ENCODE measurements around the gene TTC13. TPM values are rescaled to one million over a fixed set of nuclear protein-coding genes. Genes with fewer than 3 reads are reported as not detected.
"Not testable (repeated sequence)": the region's sequence is repeated elsewhere in the genome, so short reads cannot be mapped to it uniquely, and the experiment has no call there.

Gene TTC13
- total RNA-seq, 1 donor from 2014 or later = 20.4 TPM

GRCh38 chr1:230994860-230995259 is 16.2 kb upstream of the TTC13 start:
- H3K4me1 ChIP-seq (ENCODE audit: control insufficient read depth in 3 of 3, insufficient read depth in 3 of 3, low read length in 3 of 3) = no peaks in the 10 kb centered on the region
- no peaks in the 10 kb centered on the region for H3K27me3 ChIP-seq (ENCODE audit: control insufficient read depth in 3 of 3, insufficient read depth in 3 of 3, low read length in 3 of 3)
- peaks cover 43 to 68% (median 57%) of the 10 kb centered on the region in 3 donors for H3K36me3 ChIP-seq (ENCODE audit: control insufficient read depth in 3 of 3, insufficient read depth in 3 of 3, low read length in 3 of 3)
- H3K27ac ChIP-seq (ENCODE audit: low read depth, low read length) = no peak overlapping the region
- H3K9me3 ChIP-seq (ENCODE audit: control insufficient read depth in 3 of 3, low read length in 3 of 3) = no peaks in the 10 kb centered on the region
- H3K9ac ChIP-seq (ENCODE audit: low read depth in 1 of 3, low read length in 3 of 3) = no peak overlapping the region
- no peak overlapping the region for H3K4me3 ChIP-seq (ENCODE audit: low read length in 3 of 3)

- Histone ChIP-seq H3K36me3 (ENCODE audit: control insufficient read depth in 3 of 3, insufficient read depth in 3 of 3, low read length in 3 of 3) (peaks cover 18 to 45% (median 33%) of the 10 kb centered on the region in 3 donors), H3K9me3 (ENCODE audit: control insufficient read depth in 3 of 3, low read length in 3 of 3) (no peaks in the 10 kb centered on the region), H3K4me3 (ENCODE audit: low read length in 3 of 3) (no peak overlapping the region), H3K9ac (ENCODE audit: low read depth in 1 of 3, low read length in 3 of 3) (no peak overlapping the region), H3K27ac (ENCODE audit: low read depth, low read length) (no peak overlapping the region), H3K4me1 (ENCODE audit: control insufficient read depth in 3 of 3, insufficient read depth in 3 of 3, low read length in 3 of 3) (no peaks in the 10 kb centered on the region), H3K27me3 (ENCODE audit: control insufficient read depth in 3 of 3, insufficient read depth in 3 of 3, low read length in 3 of 3) (no peaks in the 10 kb centered on the region)
Measured at GRCh38 chr1:230992100-230992774, 13.6 kb upstream of the TTC13 start.

- Histone ChIP-seq H3K27me3 (ENCODE audit: control insufficient read depth in 3 of 3, insufficient read depth in 3 of 3, low read length in 3 of 3) (no peaks in the 10 kb centered on the region), H3K9ac (ENCODE audit: low read depth in 1 of 3, low read length in 3 of 3) (no peak overlapping the region), H3K4me1 (ENCODE audit: control insufficient read depth in 3 of 3, insufficient read depth in 3 of 3, low read length in 3 of 3) (no peaks in the 10 kb centered on the region), H3K27ac (ENCODE audit: low read depth, low read length) (no peak overlapping the region), H3K36me3 (ENCODE audit: control insufficient read depth in 3 of 3, insufficient read depth in 3 of 3, low read length in 3 of 3) (peaks cover 9 to 19% (median 16%) of the 10 kb centered on the region in 3 donors), H3K9me3 (ENCODE audit: control insufficient read depth in 3 of 3, low read length in 3 of 3) (no peaks in the 10 kb centered on the region), H3K4me3 (ENCODE audit: low read length in 3 of 3) (no peak overlapping the region)
Measured at GRCh38 chr1:230987448-230987847, 8.8 kb upstream of the TTC13 start.

GRCh38 chr1:230986976-230987375 is 8.3 kb upstream of the TTC13 start:
- Histone ChIP-seq H3K4me1 (ENCODE audit: control insufficient read depth in 3 of 3, insufficient read depth in 3 of 3, low read length in 3 of 3) (no peaks in the 10 kb centered on the region), H3K36me3 (ENCODE audit: control insufficient read depth in 3 of 3, insufficient read depth in 3 of 3, low read length in 3 of 3) (peaks cover 6 to 17% (median 11%) of the 10 kb centered on the region in 3 donors), H3K9me3 (ENCODE audit: control insufficient read depth in 3 of 3, low read length in 3 of 3) (no peaks in the 10 kb centered on the region), H3K9ac (ENCODE audit: low read depth in 1 of 3, low read length in 3 of 3) (no peak overlapping the region), H3K4me3 (ENCODE audit: low read length in 3 of 3) (no peak overlapping the region), H3K27me3 (ENCODE audit: control insufficient read depth in 3 of 3, insufficient read depth in 3 of 3, low read length in 3 of 3) (no peaks in the 10 kb centered on the region), H3K27ac (ENCODE audit: low read depth, low read length) (no peak overlapping the region)

GRCh38 chr1:230985711-230986110 is 7.0 kb upstream of the TTC13 start:
- Histone ChIP-seq H3K27me3 (ENCODE audit: control insufficient read depth in 3 of 3, insufficient read depth in 3 of 3, low read length in 3 of 3) (no peaks in the 10 kb centered on the region), H3K4me3 (ENCODE audit: low read length in 3 of 3) (no peak overlapping the region), H3K9ac (ENCODE audit: low read depth in 1 of 3, low read length in 3 of 3) (no peak overlapping the region), H3K36me3 (ENCODE audit: control insufficient read depth in 3 of 3, insufficient read depth in 3 of 3, low read length in 3 of 3) (peaks cover 0 to 11% (median 6%) of the 10 kb centered on the region in 3 donors), H3K27ac (ENCODE audit: low read depth, low read length) (no peak overlapping the region), H3K4me1 (ENCODE audit: control insufficient read depth in 3 of 3, insufficient read depth in 3 of 3, low read length in 3 of 3) (no peaks in the 10 kb centered on the region), H3K9me3 (ENCODE audit: control insufficient read depth in 3 of 3, low read length in 3 of 3) (no peaks in the 10 kb centered on the region)

- not testable (repeated sequence) for H3K9me3 ChIP-seq (ENCODE audit: control insufficient read depth in 3 of 3, low read length in 3 of 3); H3K9ac ChIP-seq (ENCODE audit: low read depth in 1 of 3, low read length in 3 of 3); H3K4me3 ChIP-seq (ENCODE audit: low read length in 3 of 3); H3K4me1 ChIP-seq (ENCODE audit: control insufficient read depth in 3 of 3, insufficient read depth in 3 of 3, low read length in 3 of 3); H3K27ac ChIP-seq (ENCODE audit: low read depth, low read length); H3K36me3 ChIP-seq (ENCODE audit: control insufficient read depth in 3 of 3, insufficient read depth in 3 of 3, low read length in 3 of 3); H3K27me3 ChIP-seq (ENCODE audit: control insufficient read depth in 3 of 3, insufficient read depth in 3 of 3, low read length in 3 of 3)
Measured at GRCh38 chr1:230984622-230985515, 6.2 kb upstream of the TTC13 start.

GRCh38 chr1:230983811-230984210 is 5.2 kb upstream of the TTC13 start:
- no peak overlapping the region for H3K27ac ChIP-seq (ENCODE audit: low read depth, low read length)
- no peak overlapping the region for H3K9ac ChIP-seq (ENCODE audit: low read depth in 1 of 3, low read length in 3 of 3)
- H3K27me3 ChIP-seq (ENCODE audit: control insufficient read depth in 3 of 3, insufficient read depth in 3 of 3, low read length in 3 of 3) = no peaks in the 10 kb centered on the region
- no peaks in the 10 kb centered on the region for H3K9me3 ChIP-seq (ENCODE audit: control insufficient read depth in 3 of 3, low read length in 3 of 3)
- H3K4me1 ChIP-seq (ENCODE audit: control insufficient read depth in 3 of 3, insufficient read depth in 3 of 3, low read length in 3 of 3) = peaks cover 0 to 8% (median 5%) of the 10 kb centered on the region in 3 donors
- H3K4me3 ChIP-seq (ENCODE audit: low read length in 3 of 3) = no peak overlapping the region
- peaks cover 0 to 3% (median 3%) of the 10 kb centered on the region in 3 donors for H3K36me3 ChIP-seq (ENCODE audit: control insufficient read depth in 3 of 3, insufficient read depth in 3 of 3, low read length in 3 of 3)

GRCh38 chr1:230982696-230983095 is 4.0 kb upstream of the TTC13 start:
- H3K9ac ChIP-seq (ENCODE audit: low read depth in 1 of 3, low read length in 3 of 3) = no peak overlapping the region
- peaks cover 0 to 3% (median 3%) of the 10 kb centered on the region in 3 donors for H3K36me3 ChIP-seq (ENCODE audit: control insufficient read depth in 3 of 3, insufficient read depth in 3 of 3, low read length in 3 of 3)
- no peaks in the 10 kb centered on the region for H3K9me3 ChIP-seq (ENCODE audit: control insufficient read depth in 3 of 3, low read length in 3 of 3)
- no peaks in the 10 kb centered on the region for H3K27me3 ChIP-seq (ENCODE audit: control insufficient read depth in 3 of 3, insufficient read depth in 3 of 3, low read length in 3 of 3)
- no peak overlapping the region for H3K4me3 ChIP-seq (ENCODE audit: low read length in 3 of 3)
- peaks cover 3 to 10% (median 5%) of the 10 kb centered on the region in 3 donors for H3K4me1 ChIP-seq (ENCODE audit: control insufficient read depth in 3 of 3, insufficient read depth in 3 of 3, low read length in 3 of 3)
- no peak overlapping the region for H3K27ac ChIP-seq (ENCODE audit: low read depth, low read length)

GRCh38 chr1:230979952-230980351 is 1.3 kb upstream of the TTC13 start:
- Histone ChIP-seq H3K4me1 (ENCODE audit: control insufficient read depth in 3 of 3, insufficient read depth in 3 of 3, low read length in 3 of 3) (peaks cover 4 to 18% (median 15%) of the 10 kb centered on the region in 3 donors), H3K9ac (ENCODE audit: low read depth in 1 of 3, low read length in 3 of 3) (no peak overlapping the region), H3K9me3 (ENCODE audit: control insufficient read depth in 3 of 3, low read length in 3 of 3) (no peaks in the 10 kb centered on the region), H3K4me3 (ENCODE audit: low read length in 3 of 3) (peak overlapping the region in 2 of 3 donors; percentile 95 to 97), H3K36me3 (ENCODE audit: control insufficient read depth in 3 of 3, insufficient read depth in 3 of 3, low read length in 3 of 3) (peaks cover 2 to 8% (median 7%) of the 10 kb centered on the region in 3 donors), H3K27me3 (ENCODE audit: control insufficient read depth in 3 of 3, insufficient read depth in 3 of 3, low read length in 3 of 3) (no peaks in the 10 kb centered on the region), H3K27ac (ENCODE audit: low read depth, low read length) (no peak overlapping the region)

GRCh38 chr1:230979389-230979716 is 692 bp upstream of the TTC13 start:
- Histone ChIP-seq H3K4me1 (ENCODE audit: control insufficient read depth in 3 of 3, insufficient read depth in 3 of 3, low read length in 3 of 3) (peaks cover 4 to 18% (median 15%) of the 10 kb centered on the region in 3 donors), H3K9me3 (ENCODE audit: control insufficient read depth in 3 of 3, low read length in 3 of 3) (no peaks in the 10 kb centered on the region), H3K9ac (ENCODE audit: low read depth in 1 of 3, low read length in 3 of 3) (peak overlapping the region; percentile 66 to 86 (median 80)), H3K36me3 (ENCODE audit: control insufficient read depth in 3 of 3, insufficient read depth in 3 of 3, low read length in 3 of 3) (peaks cover 2 to 8% (median 7%) of the 10 kb centered on the region in 3 donors), H3K27ac (ENCODE audit: low read depth, low read length) (peak overlapping the region; percentile 39), H3K4me3 (ENCODE audit: low read length in 3 of 3) (peak overlapping the region; percentile 95 to 97 (median 95)), H3K27me3 (ENCODE audit: control insufficient read depth in 3 of 3, insufficient read depth in 3 of 3, low read length in 3 of 3) (no peaks in the 10 kb centered on the region)
